ELF-1 (cell line): Measurements from ENCODE around the gene LRRC26.

Experiments
- DNase-seq: peaks from one replicate; pipeline ENCODE4 v3.0.0-alpha.2; 2016; ENCODE audit warnings: low read depth, low spot score

The LRRC26 gene

DNA sequence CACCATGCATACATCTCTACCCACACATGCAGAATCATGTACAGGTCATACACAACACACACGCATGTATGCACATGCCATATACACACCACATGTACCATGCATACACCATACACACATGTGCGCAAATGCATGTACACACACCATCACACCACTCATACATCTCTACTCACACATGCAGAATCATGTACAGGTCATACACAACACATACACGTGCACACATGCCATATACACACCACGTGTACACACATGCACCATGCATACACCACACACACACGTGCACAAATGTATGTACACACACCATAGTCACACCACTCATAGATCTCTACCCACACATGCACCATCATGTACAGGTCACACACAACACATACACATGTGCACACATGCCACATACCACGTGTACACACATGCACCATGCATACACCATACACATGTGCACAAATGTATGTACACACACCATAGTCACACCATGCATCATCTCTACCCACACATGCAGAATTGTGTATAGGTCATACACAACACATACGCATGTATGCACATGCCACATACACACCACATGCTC is 16.9 kb downstream of the LRRC26 start:
- no peak for DNase-seq

DNA sequence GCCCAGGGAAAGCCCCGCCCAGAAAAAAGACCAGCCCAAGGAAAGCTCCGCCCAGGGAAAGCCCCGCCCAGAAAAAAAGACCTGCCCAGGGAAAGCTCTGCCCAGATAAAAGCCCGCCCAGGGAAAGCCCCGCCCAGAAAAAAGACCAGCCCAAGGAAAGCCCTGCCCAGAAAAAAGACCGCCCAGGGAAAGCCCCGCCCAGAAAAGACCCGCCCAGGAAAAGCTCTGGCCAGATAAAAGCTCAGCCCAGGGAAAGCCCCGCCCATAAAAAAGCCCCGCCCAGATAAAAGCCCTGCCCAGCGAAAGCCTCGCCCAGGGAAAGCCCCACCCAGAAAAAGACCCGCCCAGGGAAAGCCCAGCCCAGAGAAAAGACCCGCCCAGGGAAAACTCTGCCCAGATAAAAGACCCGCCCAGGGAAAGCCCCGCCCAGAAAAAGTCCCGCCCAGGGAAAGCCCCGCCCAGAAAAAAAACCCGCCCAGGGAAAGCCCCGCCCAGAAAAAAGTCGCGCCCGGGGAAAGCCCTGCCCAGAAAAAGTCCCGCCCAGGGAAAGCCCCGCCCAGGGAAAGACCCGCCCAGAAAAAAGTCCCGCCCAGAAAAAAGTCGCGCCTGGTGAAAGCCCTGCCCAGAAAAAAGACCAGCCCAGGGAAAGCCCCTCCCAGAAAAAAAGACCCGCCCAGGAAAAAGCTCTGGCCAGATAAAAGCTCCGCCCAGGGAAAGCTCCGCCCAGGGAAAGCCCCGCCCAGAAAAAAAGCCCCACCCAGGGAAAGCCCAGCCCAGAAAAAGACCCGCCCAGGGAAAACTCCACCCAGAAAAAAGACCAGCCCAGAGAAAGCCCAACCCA is 19.0 kb downstream of the LRRC26 start:
- peak; percentile 86 for DNase-seq

DNA sequence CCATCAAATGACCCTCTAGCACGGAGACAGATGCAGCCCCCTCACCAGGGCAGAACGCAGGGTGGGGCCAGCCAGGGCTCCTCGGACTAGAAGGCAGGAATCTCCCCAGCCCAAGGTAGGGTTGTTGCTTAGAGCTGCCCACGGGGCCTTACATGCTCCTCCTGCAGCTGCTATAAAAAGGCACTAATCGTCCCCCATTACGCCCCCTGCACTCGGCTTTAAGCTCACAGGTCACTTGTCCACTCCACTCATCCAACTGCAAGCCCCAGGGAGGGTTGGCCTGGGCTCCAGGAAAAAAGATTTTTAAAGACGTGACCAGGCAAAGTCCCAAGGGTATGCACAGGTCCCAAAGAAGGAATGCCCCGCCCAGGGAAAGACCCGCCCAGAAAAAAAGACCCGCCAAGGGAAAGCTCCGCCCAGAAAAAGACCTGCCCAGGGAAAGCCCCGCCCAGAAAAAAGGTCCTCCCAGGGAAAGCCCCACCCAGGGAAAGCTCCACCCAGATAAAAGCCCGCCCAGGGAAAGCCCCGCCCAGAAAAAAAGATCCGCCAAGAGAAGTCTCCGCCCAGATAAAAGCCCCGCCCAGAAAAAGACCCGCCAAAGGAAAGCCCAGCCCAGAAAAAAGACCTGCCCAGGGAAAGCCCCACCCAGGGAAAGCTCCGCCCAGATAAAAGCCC is 19.8 kb downstream of the LRRC26 start:
- DNase-seq, result peak; percentile 95

DNA sequence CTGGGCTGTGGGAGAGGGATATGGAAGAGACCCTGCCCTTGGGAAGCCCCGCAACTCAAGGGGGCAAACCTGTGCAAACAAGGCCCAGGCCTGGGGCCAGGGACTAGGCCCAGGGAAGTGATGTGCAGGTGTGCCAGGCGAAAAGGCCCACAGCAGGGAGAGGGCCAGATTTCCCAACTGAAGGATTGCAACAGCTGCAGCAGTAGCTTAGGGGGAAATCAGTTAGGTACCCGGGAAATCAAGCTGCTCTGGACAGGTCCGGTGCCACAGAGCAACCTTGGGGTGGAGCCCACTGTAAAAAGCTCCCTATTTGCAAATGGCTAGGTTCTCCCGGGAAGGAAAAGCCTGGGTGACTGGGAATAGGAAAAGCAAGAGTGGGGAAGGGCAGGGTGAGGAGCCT is 20.5 kb downstream of the LRRC26 start:
- no peak for DNase-seq

DNA sequence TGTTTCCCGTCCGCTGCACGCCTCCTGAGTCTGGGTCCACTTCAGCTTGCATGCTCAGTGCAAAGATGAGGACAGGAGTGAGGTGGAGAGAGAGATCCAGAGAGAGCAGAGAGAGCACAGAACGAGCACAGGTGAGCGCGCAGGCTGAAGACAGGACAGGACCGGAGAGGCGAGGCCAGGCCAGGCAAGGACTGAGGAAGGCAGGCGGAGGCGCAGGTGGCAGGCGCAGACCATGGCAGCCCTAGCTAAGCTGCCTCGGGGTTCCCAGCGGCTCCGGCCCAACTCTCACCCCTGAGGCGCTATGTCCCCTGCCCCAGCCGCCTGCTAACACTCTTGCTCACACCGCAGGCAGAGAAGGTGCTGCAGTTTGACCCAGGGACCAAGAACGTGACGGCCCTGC is 21.2 kb downstream of the LRRC26 start:
- no peak for DNase-seq

DNA sequence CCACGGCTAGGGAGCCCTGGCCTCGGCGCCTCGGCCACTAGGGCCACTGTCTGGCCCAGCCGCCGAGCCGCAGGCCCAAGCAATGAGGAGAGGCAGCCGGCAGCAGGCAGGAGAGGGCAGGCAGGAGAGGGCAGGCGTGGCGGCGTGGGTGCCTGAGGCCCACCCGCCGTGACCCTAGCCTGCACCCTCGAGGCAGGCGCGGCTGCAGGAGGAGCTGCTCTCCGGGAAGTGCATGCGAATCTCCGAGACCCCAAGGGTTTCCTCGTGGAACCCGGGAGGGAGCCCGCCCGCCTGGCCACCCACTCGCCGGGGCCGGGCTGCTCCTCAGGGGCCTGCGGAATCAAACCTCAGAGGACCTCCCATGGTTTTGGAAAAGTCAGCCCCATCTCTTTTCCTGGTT is 21.6 kb downstream of the LRRC26 start:
- no peak for DNase-seq

DNA sequence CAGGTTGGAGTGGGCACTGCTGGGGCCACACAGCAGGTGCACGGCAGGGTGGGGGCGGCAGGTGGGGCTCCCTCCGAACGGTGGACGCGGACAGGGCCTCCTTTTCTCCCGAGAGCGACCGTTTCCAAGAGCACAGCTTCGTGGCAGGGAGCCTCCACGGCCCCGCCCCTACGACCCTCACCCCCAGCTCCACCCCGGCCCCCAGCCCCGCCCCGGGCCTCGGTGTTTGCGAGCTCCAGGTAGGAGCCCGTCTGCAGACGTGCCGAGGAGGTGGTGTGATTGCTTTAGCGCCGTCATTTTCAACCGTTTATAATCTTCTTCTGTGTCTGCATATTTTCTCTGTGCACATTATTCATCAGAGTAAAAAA is 22.1 kb downstream of the LRRC26 start:
- no peak for DNase-seq

DNA sequence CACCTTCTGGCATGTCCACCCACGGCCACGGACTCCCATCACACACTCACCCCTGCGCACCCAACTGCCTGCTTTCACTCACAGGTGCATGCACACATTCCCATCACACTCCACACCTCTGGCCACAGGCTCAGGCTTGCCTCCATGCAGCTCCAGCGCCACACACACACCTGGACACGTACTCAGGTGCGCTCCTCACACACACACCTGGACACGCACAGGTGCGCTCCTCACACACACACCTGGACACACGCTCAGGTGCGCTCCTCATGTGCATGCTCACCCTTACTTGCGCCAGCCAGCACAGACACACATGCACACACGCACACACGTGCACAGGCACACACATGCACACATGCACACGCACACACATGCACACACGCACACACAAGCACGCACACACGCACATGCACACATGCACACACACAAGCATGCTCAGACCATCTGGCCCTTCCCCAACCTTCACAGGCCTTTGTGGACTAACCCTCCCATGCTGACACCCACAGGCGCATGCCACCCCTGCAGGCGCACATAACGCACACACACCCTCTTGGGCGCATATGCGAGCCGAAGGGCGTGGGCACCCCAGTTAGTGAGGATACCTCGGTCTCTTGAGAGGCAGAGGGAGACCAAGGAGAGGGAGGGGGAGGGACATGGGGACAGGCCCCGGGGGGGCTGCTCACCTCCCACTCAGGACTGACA is 22.6 kb downstream of the LRRC26 start:
- DNase-seq, result no peak

DNA sequence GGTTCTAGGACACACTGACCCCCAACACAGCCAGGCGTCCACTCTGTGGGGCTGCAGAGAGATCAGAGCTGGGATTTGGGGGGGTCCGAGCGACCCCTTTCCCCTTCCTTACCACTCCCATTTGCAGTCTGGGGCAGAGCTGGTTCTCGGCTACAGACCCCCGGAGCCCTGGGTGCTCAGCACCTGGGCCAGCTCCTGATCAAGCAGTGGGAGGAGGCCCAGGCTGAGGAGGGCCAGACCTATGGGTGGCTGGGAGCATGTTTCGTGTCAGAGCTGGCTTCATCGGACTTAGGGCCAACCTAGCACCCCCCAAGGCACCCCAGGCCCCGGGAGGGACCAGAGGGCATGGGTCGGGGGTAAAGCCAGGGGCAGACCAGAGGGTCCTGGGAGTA is 23.3 kb downstream of the LRRC26 start:
- no peak for DNase-seq

DNA sequence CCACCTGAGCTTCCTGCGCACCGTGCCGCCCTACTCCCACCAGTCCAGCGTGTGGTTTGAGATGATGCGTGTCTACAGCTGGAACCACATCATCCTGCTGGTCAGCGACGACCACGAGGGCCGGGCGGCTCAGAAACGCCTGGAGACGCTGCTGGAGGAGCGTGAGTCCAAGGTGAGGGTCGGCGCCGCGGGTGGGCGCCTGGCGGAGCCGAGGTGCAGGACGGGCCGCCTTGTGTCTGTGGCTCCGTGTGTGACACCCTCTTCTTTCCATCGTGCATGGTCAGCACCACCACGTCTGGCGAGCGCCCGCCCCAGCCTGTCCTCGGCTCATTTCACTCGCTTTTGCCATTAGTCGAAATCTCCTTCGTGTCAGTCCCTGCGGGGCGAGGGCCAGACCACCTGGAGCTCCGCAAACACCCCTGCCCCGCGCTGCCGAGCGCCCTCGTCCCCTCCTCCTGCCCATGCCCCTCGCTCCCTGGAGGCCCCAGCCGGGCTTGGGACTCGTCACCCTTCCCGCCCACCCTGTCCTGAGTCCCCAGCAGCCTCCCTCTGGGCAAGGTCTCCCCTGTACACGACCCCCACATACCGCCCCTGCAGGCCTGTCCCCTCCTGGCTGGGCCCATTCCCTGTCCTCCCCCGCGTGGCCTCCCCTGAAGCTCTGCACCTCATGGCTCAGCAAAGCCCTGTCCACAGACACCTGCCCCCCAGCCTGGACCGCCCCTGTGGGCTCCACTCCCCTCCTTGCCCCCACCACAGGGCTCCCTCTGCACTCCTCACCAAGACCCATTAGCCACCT is 23.9 kb downstream of the LRRC26 start:
- no peak for DNase-seq

DNA sequence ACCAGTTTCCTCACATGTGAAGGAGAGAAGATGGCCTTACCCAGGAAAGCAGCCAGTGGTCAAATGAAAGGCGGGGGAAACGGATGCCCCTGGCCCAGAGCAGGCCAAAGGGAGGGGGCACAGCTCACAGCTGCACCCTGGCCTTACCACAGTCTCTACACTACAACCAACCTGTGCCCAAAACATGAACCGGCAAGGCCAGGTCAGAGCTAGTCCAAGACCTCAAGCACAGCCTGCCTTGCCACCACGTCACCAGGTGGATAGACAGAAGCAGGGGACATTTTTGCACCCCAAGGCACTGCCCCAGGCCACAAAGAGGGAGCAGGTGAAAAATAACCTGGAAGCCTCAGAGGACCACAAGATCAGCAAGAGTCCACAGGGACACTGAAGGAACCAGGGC is 26.4 kb downstream of the LRRC26 start:
- no peak for DNase-seq

DNA sequence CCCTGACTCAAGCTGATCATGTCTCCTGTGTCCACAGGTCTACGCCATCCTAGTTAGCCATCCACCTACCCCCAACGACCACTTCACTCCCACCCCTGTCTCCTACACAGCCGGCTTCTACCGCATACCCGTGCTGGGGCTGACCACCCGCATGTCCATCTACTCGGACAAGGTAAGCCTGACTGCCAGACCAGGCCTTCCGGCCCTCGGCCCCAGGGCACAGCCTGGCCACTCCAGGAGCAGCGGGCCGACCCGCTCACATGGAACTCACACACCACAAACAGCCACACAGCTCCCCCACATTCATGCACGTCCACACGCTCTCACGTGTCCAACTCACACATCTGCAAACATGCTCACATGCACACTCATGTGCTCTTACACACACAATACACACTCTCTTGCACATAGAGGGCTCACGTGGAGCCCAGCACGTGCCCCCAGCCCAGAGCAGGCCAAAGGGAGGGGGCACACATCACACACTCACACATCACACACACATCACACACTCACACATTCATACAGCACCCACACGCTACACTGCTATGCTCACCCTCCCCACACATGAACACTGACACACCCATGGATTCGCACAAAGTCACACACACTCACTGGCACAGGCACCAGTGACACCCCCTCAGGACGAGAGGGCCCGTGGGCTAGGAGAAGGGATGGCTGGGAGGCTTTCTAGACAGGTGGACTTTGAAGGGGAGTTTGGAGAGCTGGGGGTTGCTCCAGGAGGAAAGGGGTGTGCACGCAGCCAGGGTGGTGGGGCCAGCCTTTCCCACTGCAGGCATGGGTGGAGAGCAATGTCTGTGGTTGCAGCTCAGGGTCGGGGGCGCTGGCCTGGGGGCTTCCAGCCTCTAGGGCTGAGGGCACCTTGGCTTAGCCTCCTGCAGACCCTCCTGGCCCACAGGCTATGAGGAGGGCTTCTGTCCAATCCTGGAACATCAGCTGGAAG is 27.6 kb downstream of the LRRC26 start:
- DNase-seq, result no peak

DNA sequence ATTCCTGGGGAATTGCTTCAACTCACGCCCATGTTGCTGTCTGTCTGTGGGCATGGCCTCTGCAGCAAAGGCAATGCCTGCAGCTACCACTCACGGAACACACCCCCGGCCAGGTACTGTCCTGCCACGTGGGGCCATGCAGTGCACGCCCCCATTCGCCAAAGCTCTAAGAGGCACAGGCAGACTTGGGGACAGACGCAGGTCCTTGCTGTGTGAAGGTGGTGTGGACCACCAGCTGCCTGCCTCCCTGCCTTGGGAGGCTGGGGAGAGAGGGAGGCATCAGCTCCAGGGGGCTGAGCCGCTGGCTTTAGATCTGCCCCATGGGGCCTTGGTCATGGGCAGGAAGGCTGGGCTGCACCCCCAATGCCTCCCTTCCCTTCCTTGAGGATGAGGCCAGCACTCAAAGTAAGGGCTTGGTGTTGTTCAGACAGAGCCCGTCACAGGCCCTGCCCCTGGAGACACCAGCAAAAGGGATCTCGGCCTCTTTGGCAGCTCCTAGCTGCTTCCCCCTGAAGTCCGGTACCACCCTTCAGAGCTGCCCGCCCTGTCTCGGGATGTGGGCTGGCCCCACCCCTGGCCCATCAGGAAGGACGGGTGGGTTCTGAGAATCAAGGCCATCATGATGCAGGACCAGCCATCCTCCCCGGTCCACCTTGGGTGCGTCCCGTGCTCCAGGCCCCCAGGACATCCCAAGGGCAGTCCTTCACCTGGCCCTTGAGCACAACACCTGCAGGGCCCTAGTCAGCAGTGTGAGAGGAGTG is 28.6 kb downstream of the LRRC26 start:
- no peak for DNase-seq

DNA sequence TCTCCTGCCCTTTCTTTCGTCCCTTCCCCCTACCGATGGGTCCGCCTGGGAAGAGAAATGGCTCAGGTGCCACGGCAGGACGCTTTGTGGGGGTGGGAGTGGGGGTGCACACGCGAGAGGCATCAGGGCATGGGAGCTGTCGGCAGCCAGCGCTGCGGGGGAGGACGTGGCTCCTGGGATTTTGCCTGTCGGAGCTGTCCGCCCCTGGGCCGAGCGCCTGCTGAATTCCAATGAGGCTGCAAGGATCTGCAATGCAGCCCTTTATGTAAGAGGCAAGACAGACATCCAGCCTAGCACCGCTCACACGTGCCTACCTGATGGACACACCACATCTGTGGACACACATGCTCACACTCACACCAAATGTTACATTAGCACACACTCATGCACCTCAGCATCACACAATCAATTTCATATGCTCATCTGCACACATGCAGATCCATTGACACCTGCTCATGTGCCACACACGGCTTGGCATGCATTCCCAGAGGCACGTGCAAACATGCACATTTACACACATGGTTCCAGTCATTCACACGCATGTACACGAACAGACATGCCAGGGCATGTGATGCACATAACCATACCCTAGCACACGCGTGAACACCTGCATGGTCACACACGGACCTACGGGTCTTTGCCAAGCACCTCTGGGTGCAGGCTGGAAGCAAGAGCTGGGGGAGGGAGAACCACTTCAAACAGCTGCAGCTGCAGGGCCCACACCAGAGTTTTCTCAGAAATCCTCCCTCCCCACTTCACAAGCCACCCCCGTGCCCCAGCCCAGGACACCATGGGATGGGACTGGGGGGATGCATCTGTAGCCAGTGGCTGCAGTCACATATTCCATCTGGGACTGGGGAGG is 29.5 kb downstream of the LRRC26 start:
- DNase-seq, result no peak

DNA sequence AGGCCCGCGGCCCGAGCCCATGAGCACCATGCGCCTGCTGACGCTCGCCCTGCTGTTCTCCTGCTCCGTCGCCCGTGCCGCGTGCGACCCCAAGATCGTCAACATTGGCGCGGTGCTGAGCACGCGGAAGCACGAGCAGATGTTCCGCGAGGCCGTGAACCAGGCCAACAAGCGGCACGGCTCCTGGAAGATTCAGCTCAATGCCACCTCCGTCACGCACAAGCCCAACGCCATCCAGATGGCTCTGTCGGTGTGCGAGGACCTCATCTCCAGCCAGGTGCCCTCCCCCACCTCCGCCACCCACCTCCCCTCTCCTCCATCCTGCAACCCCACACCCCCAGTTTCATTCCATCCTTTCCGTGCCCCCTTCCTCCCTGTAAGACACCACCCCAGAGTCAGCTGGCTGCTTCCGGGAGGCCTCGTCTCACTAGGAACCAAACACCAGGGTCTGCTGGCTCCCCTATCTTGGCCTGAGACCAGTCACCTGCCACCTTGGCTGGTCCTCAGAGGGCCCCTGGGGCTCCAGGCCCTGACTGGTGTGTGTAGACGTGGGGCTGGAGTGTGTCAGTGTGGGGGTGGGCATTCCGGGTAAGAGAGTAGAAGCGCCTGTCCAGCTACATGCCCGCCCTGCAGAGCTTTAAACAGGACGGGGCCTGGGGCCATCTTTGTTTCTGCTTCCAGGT is 30.2 kb downstream of the LRRC26 start:
- no peak for DNase-seq

DNA sequence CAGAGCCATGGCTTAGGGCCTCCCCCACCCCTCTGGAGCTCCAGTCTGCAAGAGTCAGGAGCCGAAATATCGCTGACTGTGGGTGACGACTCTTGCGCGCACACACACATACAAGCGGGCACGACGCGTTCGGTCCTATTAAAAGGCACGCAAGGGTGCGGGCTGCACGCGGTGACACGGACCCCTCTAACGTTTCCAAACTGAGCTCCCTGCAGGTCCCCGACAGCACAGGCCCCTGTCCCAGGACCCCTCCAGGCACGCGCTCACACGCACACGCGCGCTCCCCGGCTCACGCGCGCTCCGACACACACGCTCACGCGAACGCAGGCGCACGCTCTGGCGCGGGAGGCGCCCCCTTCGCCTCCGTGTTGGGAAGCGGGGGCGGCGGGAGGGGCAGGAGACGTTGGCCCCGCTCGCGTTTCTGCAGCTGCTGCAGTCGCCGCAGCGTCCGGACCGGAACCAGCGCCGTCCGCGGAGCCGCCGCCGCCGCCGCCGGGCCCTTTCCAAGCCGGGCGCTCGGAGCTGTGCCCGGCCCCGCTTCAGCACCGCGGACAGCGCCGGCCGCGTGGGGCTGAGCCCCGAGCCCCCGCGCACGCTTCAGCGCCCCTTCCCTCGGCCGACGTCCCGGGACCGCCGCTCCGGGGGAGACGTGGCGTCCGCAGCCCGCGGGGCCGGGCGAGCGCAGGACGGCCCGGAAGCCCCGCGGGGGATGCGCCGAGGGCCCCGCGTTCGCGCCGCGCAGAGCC is 31.0 kb downstream of the LRRC26 start, which contains the start of gene GRIN1:
TSS of gene GRIN1 (plus strand) at position 433 of the 746 bp plus-strand sequence. CDS start 333 bp downstream, outside the sequence.
- no peak for DNase-seq

DNA sequence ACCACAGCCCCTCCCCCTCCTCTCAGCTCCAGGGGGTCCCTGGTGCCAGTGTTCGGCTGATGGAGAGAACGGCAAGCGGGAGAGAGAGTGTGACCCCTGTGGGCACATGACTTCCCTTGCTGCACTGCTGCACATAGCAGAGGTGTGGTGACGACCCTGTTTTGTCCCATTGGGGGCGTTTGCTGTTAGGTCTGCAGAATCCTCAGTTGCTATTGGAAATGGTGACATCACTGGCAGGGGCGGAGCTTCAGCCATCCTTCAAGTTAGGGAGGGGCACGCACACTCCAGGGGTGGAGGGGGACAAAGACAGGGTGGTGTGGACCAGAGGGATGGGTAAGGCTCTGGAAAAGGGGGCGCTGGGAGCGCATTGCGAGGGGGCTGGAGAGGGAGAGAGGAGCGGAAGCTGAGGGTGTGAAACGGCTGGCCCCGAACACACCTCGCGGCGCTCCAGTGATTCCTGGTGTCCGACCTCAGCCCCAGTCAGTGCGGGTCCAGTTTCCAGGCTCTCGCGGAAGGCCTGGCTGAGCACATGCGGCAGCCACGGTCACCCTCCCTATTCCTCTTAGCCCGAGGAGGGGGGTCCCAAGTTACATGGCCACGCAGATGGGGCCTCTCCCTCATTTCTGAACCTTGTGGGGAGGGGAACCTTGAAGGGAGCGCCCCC is 31.7 kb downstream of the LRRC26 start:
- peak; percentile 43 for DNase-seq
